ENCODE results near the gene TAB3.

TAB3 gene

GRCh38 chrX:30889147-30890140 is at the start of gene TAB3:
TSS of gene TAB3 (minus strand) at chrX:30889254. CDS start at chrX:30859588, 29,666 bp downstream.
- DNase-seq, result peak; percentile 96

GRCh38 chrX:30938295-30938694 is 49.2 kb upstream of the TAB3 start:
- no peak for DNase-seq

- no peak for DNase-seq
Measured at GRCh38 chrX:30935985-30936384, 46.9 kb upstream of the TAB3 start.

GRCh38 chrX:30931920-30932319 is 42.9 kb upstream of the TAB3 start:
- no peak for DNase-seq

DNA sequence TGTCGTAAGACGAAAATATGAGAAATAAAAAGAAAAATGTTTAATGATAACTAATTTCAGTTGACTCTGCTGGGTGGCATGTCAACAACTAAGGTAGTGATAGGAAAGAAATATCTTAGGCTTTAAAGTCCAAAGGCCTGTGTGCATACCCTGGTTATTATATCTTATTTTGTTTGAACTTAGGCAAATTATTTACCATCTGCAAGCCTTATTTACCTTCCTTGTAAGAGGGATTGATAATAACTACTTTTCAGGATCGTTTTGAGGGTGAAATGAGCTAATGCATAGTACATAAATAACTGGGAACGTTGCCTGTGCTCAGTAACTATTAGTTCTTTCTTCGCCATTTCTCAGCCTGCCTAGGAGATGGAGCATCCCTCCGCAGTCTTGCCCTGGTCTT is 41.6 kb upstream of the TAB3 start:
- DNase-seq, result no peak

- no peak for DNase-seq
Measured at GRCh38 chrX:30930143-30930542, 41.1 kb upstream of the TAB3 start.

DNA sequence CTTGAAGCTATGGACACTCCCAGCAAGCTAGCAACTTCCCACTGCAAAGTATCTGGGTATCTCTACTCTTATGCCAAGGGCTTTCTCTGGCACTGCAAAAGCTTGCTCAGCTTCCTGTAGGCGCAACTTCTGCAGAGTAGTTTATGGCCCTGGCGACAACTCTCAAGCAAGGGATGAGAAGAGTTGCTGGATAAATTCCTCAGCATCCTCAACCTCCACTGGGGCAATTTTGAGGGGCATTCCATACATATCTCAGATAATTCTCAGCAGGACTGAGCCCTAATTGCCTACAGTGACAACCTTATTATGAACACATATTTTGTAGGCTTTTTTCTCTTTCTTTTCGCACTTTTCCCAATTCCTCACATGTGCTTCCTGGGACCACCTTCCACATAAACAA is 31.2 kb upstream of the TAB3 start:
- DNase-seq, result no peak

- DNase-seq, result no peak
Measured at GRCh38 chrX:30918480-30918879, 29.4 kb upstream of the TAB3 start.

DNA sequence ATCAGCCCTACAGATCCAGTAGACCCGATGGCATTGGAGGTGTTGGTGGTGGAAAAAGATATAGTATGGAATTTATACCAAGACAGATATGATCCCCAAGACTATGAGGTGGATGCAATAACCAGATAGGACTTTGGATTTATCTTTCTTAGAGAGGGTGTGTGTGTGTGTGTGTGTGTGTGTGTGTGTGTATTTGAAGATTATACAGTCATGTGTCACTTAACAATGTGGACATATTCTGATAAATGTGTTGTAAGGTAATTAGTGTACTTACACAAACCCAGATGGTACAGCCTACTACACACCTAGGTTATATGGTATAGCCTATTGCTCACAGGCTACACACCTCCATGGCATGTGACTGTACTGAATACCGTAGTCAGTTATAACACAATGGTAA is 24.4 kb upstream of the TAB3 start:
- DNase-seq, result no peak

DNA sequence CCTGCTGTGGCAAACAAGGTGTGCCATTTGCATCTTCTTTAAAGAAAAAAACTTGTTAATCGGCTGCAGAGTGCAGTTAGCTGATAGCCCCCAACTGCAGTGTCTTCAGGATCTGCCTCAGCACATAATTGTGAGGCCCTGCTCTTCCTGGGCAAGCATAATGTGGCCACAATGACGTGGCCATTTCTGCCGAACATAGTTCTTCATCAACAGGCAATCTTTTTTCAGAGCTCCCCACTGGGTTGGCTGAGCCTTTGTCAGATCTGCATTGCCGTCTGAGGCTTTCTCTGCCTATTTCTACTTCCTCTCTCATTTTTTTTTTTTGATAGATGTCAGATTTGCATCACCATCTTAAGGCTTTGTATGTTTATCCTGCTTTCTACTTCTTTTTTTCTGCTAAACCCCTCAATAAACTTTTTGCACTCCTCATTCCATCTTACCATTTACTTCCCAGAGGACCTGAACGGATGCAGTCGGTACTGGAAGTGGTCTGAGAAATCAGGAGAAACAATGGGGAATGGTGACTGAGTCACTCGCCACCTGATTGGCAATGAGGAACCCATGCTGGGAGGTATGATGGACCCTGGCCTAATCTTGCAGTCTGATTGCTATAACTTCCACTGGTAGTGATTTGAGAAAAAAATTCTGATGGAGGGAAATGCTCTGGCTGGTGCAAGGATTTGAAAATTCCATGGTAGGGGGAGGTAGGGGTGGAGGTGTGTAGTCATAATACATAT is 21.2 kb upstream of the TAB3 start:
- DNase-seq, result no peak

GRCh38 chrX:30906726-30907125 is 17.7 kb upstream of the TAB3 start:
- no peak for DNase-seq

DNA sequence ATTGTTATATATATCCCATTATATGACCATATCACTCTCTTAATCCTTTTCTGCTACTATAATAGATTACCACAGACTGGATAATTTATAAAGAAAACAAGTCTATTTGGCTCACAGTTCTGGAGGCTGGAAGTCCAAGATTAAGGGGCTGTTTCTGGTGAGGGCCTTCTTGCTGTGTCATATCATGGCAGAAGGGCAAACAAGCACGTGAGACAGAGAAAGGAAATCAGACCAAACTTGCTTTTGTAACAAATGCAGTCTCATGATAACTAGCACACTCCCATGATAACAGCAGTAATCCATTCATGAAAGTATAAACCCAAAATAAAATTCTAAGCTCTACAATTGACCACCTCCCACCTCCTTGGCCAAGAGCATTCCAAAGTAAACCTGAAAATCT is 16.3 kb upstream of the TAB3 start:
- no peak for DNase-seq

GRCh38 chrX:30904632-30905031 is 15.6 kb upstream of the TAB3 start:
- DNase-seq, result no peak

- no peak for DNase-seq
Measured at GRCh38 chrX:30904186-30904585, 15.1 kb upstream of the TAB3 start.

GRCh38 chrX:30900227-30900626 is 11.2 kb upstream of the TAB3 start:
- no peak for DNase-seq

GRCh38 chrX:30898886-30899285 is 9.8 kb upstream of the TAB3 start:
- DNase-seq, result no peak

- no peak for DNase-seq
Measured at GRCh38 chrX:30895370-30895769, 6.3 kb upstream of the TAB3 start.

GRCh38 chrX:30893206-30893605 is 4.2 kb upstream of the TAB3 start:
- no peak for DNase-seq

DNA sequence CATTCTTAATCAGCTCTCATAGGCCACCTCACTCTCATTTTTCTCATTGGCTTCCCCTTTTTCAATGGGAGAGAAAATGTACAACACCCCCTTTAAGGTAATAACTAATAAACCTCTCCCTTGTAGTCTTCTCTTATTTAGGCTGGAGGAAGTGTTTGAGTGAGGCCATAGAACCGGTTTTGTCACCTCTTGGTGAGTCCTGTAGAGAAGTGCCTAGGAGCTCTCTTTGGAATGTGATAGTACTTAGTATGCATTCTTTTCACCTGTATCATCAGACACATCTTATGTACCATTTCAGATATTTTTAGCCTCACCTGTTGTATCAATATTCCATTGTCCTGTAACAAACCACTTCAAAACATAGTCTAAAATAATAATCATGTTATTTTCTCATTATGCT is 3.5 kb upstream of the TAB3 start:
- no peak for DNase-seq

- peak; percentile 33 for DNase-seq
Measured at GRCh38 chrX:30888526-30889146, 418 bp downstream of the TAB3 start.

DNA sequence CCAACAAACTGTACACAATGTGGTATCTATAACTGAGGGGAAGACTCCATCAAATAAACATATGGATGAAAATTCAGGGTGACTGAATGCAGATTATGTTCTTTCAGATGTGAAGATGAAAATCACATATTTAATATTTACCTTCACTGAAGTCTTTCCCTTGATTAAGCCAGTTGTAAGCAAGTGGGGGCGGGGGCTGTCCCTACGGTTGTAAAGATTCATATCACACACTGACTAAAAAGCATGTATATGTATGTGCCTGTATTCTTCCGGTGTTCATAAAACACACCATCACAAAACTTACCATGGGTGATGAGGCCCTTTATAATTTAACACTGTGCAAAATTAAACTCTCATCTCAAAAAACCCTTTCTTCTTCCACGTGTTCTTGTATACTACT is 1.3 kb downstream of the TAB3 start:
- DNase-seq, result no peak

GRCh38 chrX:30887288-30887687 is 1.8 kb downstream of the TAB3 start:
- DNase-seq, result no peak

- DNase-seq, result no peak
Measured at GRCh38 chrX:30885136-30885535, 3.9 kb downstream of the TAB3 start.

DNA sequence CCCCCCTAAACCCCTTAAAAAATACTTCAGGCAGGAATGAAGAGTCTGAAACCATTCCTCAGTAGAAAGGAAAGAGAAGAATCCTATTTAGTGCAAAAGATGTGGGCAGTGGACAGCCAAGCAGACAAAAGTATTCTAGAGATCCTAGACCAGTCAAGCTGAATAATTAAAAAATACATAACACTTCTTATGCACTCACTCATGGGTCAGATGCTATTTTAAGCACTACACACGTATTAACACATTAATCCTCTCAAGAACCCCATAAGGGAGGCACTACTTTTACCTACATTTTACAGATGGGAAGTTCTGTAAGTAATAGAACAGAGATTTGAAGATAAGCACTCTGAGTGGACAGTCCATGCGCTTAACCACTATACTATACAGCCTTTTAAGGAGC is 5.9 kb downstream of the TAB3 start:
- DNase-seq, result no peak

Measured in femur (tissue), 1 donor.